DOHH2 (cell line): ENCODE data around the gene TOMM22.

Experiments used
- H3F3A ChIP-seq: fragments of 200-600 bp; sonication (generic), shearing (Covaris generic); 2 replicates; pipeline ENCODE4 v1.6.0; 2016; ENCODE audit warnings: antibody characterized with exemption, mild to moderate bottlenecking; ENCODE audit not compliant: control insufficient read depth, insufficient read depth
- H3K27ac ChIP-seq: fragments of 200-600 bp; sonication (generic); 2 replicates; pipeline ENCODE4 v1.5.1; 2014; ENCODE audit warnings: low read depth, mild to moderate bottlenecking, low read length, moderate library complexity
- H3K27me3 ChIP-seq: fragments of 200-600 bp; sonication (generic); 2 replicates; pipeline ENCODE4 v1.6.1; 2014; ENCODE audit warnings: mild to moderate bottlenecking, low read length, mixed read lengths; ENCODE audit not compliant: control insufficient read depth
- H3K36me3 ChIP-seq: fragments of 200-600 bp; sonication (generic); 2 replicates; pipeline ENCODE4 v1.6.1; 2014; ENCODE audit warnings: mild to moderate bottlenecking, low read length, moderate library complexity, mixed read lengths; ENCODE audit not compliant: control insufficient read depth
- H3K4me1 ChIP-seq: fragments of 200-600 bp; sonication (generic); 2 replicates; pipeline ENCODE4 v1.6.1; 2014; ENCODE audit warnings: mild to moderate bottlenecking, low read length, mixed read lengths; ENCODE audit not compliant: control insufficient read depth
- H3K4me2 ChIP-seq: fragments of 200-600 bp; sonication (generic); 2 replicates; pipeline ENCODE4 v1.6.0; 2014; ENCODE audit warnings: mild to moderate bottlenecking, low read length, moderate library complexity
- H3K4me3 ChIP-seq: fragments of 200-600 bp; sonication (generic); 2 replicates; pipeline ENCODE4 v1.5.1; 2014; ENCODE audit warnings: mild to moderate bottlenecking, low read length, mixed read lengths
- H3K79me2 ChIP-seq: fragments of 200-600 bp; sonication (generic); 2 replicates; pipeline ENCODE4 v1.6.1; 2014; ENCODE audit warnings: mild to moderate bottlenecking, low read length, mixed read lengths; ENCODE audit not compliant: control insufficient read depth
- H3K9me2 ChIP-seq: fragments of 200-600 bp; sonication (generic); replicated peaks from 2 replicates; pipeline ENCODE4 v1.6.1; 2014; ENCODE audit warnings: mild to moderate bottlenecking, low read length, mixed read lengths; ENCODE audit not compliant: control insufficient read depth
- H3K9me3 ChIP-seq: fragments of 200-600 bp; sonication (generic); 2 replicates; pipeline ENCODE4 v1.6.1; 2014; ENCODE audit warnings: antibody characterized with exemption, low read length, mixed read lengths; ENCODE audit not compliant: control insufficient read depth, insufficient read depth
- H4K20me1 ChIP-seq: fragments of 200-600 bp; sonication (generic); 2 replicates; pipeline ENCODE4 v1.6.0; 2014; ENCODE audit warnings: low read depth, mild to moderate bottlenecking, antibody characterized with exemption, low read length, moderate library complexity; ENCODE audit not compliant: control insufficient read depth, insufficient read depth
- CTCF ChIP-seq: fragments of 200-600 bp; sonication (generic); IDR thresholded peaks from one replicate; pipeline ENCODE4 v1.5.1; 2014; ENCODE audit warnings: antibody characterized with exemption, mild to moderate bottlenecking, low read depth, low read length; ENCODE audit not compliant: poor library complexity, severe bottlenecking
- EZH2phosphoT487 ChIP-seq: fragments of 200-600 bp; sonication (generic); IDR thresholded peaks from 2 replicates; pipeline ENCODE4 v1.6.1; 2017; ENCODE audit warnings: borderline replicate concordance, mild to moderate bottlenecking, antibody characterized with exemption, low read length, moderate library complexity, mixed read lengths

The TOMM22 gene

GRCh38 chr22:38699143-38699542 is 17.4 kb downstream of the TOMM22 start:
- peaks cover 16% of the 10 kb centered on the region for H3F3A ChIP-seq
- H3K27ac ChIP-seq = no peak overlapping the region
- peaks cover 10% of the 10 kb centered on the region; the same call in 1 of the 2 replicates for H4K20me1 ChIP-seq
- H3K36me3 ChIP-seq = peaks cover 49% of the 10 kb centered on the region
- TF ChIP-seq EZH2phosphoT487 (no peak), CTCF (no peak)
- peaks cover 62% of the 10 kb centered on the region for H3K4me1 ChIP-seq
- peak overlapping the region; percentile 98 for H3K4me3 ChIP-seq
- H3K4me2 ChIP-seq = peak overlapping the region; percentile 93
- no peaks in the 10 kb centered on the region for H3K9me3 ChIP-seq
- no peaks in the 10 kb centered on the region for H3K27me3 ChIP-seq
- peaks cover 75% of the 10 kb centered on the region for H3K79me2 ChIP-seq
- H3K9me2 ChIP-seq = no peaks in the 10 kb centered on the region

GRCh38 chr22:38699784-38700183 is 18.0 kb downstream of the TOMM22 start:
- H3K79me2 ChIP-seq = peaks cover 69% of the 10 kb centered on the region
- no peaks in the 10 kb centered on the region for H3K9me2 ChIP-seq
- H3K4me2 ChIP-seq = peak overlapping the region; percentile 93
- no peaks in the 10 kb centered on the region for H3K27me3 ChIP-seq
- H3K4me3 ChIP-seq = peak overlapping the region; percentile 98
- H4K20me1 ChIP-seq = peaks cover 10% of the 10 kb centered on the region; the same call in 1 of the 2 replicates
- no peak for TF ChIP-seq CTCF
- no peaks in the 10 kb centered on the region for H3K9me3 ChIP-seq
- peaks cover 45% of the 10 kb centered on the region for H3K36me3 ChIP-seq
- no peak overlapping the region; the same call in 1 of the 2 replicates for H3K27ac ChIP-seq
- peaks cover 64% of the 10 kb centered on the region for H3K4me1 ChIP-seq
- peaks cover 16% of the 10 kb centered on the region for H3F3A ChIP-seq

GRCh38 chr22:38700270-38700788 is 18.6 kb downstream of the TOMM22 start:
- Histone ChIP-seq H3K4me2 (peak overlapping the region; percentile 93), H3F3A (peaks cover 16% of the 10 kb centered on the region), H3K4me1 (peaks cover 66% of the 10 kb centered on the region), H3K9me3 (no peaks in the 10 kb centered on the region), H4K20me1 (peaks cover 10% of the 10 kb centered on the region; the same call in 1 of the 2 replicates), H3K79me2 (peaks cover 63% of the 10 kb centered on the region), H3K27ac (peak overlapping the region; percentile 49), H3K9me2 (no peaks in the 10 kb centered on the region), H3K36me3 (peaks cover 45% of the 10 kb centered on the region), H3K27me3 (no peaks in the 10 kb centered on the region), H3K4me3 (peak overlapping the region; percentile 98)
- TF ChIP-seq EZH2phosphoT487 = no peak
- TF ChIP-seq CTCF = no peak
